AG04449 (cell line): Measurements from ENCODE around the gene TNFRSF6B.

Experiments
- CTCF ChIA-PET: fragments of 350-600 bp; formaldehyde crosslinking; extraction: SDS; loops from one replicate; lab custom pipeline; 2021; ENCODE audit warnings: antibody characterized with exemption; lab: Yijun Ruan, JAX
- POLR2A ChIA-PET: fragments of 400-600, 350-600 bp; formaldehyde crosslinking; extraction: SDS; loops from one replicate; lab custom pipeline; 2020; ENCODE audit warnings: antibody characterized with exemption, inconsistent platforms; lab: Yijun Ruan, JAX
- DNase-seq: peaks from one replicate; pipeline ENCODE4 v3.0.0-alpha.2; 2010; ENCODE audit warnings: low read depth, low spot score
- H3K4me3 ChIP-seq: 2 replicates; pipeline ENCODE4 v1.5.1; 2011; ENCODE audit warnings: low read depth, mild to moderate bottlenecking, control low read depth, low read length
- TF ChIP-seq, protein P1 (sequence below): IDR thresholded peaks from one replicate; pipeline ENCODE4 v1.5.1; 2011; ENCODE audit warnings: mild to moderate bottlenecking, moderate library complexity, low read length, control low read depth, inconsistent platforms; ENCODE audit not compliant: insufficient read depth; ENCODE audit errors: missing control alignments

TNFRSF6B gene

DNA sequence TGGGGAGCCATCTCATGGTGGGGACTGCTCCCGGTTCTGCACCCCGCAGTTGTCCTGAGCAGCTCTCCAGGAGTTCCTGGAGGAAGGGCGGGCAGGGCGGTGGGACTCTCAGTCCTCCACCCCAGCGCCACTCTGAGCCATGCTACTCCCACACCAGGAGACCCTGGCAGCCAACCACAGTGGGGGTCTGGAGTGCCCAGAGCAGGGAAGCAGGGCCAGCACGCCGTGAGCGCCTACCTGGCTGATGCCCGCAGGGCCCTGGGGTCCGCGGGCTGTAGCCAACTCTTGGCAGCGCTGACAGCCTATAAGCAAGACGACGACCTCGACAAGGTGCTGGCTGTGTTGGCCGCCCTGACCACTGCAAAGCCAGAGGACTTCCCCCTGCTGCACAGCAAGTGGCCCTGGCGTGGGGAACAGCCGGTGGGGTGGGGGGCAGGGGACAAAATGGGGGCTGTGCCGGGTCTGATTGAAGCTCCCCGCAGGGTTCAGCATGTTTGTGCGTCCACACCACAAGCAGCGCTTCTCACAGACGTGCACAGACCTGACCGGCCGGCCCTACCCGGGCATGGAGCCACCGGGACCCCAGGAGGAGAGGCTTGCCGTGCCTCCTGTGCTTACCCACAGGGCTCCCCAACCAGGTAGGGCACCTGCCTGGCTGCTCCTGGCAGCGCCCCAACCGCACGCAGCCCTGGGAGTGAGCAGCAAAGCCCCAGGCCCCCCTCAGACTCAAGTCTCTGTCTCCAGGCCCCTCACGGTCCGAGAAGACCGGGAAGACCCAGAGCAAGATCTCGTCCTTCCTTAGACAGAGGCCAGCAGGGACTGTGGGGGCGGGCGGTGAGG lies 1.6 kb upstream of the TNFRSF6B start:
- CTCF ChIA-PET, result no interaction called here
- DNase-seq, result no peak
- H3K4me3 ChIP-seq, result no peak overlapping the region
- TF ChIP-seq, protein P1, sequence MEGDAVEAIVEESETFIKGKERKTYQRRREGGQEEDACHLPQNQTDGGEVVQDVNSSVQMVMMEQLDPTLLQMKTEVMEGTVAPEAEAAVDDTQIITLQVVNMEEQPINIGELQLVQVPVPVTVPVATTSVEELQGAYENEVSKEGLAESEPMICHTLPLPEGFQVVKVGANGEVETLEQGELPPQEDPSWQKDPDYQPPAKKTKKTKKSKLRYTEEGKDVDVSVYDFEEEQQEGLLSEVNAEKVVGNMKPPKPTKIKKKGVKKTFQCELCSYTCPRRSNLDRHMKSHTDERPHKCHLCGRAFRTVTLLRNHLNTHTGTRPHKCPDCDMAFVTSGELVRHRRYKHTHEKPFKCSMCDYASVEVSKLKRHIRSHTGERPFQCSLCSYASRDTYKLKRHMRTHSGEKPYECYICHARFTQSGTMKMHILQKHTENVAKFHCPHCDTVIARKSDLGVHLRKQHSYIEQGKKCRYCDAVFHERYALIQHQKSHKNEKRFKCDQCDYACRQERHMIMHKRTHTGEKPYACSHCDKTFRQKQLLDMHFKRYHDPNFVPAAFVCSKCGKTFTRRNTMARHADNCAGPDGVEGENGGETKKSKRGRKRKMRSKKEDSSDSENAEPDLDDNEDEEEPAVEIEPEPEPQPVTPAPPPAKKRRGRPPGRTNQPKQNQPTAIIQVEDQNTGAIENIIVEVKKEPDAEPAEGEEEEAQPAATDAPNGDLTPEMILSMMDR, result no peak
- POLR2A ChIA-PET, result no interaction called here

DNA sequence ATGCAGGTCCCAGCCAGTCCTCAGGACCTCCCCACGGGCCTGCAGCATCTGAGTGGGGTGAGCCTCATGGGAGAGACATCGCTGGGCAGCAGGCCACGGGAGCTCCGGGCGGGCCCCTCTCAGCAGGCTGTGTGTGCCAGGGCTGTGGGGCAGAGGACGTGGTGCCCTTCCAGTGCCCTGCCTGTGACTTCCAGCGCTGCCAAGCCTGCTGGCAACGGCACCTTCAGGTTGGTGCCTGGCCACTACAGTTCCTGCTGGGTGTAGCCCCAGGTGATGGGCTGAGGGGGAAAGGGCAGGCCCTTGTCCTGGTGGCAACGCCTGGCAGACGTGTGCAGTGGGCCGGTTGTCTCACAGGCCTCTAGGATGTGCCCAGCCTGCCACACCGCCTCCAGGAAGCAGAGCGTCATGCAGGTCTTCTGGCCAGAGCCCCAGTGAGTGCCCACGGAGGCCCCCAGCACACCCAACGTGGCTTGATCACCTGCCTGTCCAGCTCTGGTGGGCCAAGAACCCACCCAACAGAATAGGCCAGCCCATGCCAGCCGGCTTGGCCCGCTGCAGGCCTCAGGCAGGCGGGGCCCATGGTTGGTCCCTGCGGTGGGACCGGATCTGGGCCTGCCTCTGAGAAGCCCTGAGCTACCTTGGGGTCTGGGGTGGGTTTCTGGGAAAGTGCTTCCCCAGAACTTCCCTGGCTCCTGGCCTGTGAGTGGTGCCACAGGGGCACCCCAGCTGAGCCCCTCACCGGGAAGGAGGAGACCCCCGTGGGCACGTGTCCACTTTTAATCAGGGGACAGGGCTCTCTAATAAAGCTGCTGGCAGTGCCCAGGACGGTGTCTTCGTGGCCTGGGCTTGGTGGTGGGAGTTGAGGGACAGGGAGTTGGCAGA lies 787 bp upstream of the TNFRSF6B start:
- CTCF ChIA-PET, result no interaction called here
- no peak overlapping the region for H3K4me3 ChIP-seq
- POLR2A ChIA-PET, result interaction anchor here (0.9 kb wide), 1 partner anchor 13 kb away, joined by 4 read pairs; no protein-coding TSS in a partner anchor
- TF ChIP-seq, protein P1, result no peak
- DNase-seq, result no peak

DNA sequence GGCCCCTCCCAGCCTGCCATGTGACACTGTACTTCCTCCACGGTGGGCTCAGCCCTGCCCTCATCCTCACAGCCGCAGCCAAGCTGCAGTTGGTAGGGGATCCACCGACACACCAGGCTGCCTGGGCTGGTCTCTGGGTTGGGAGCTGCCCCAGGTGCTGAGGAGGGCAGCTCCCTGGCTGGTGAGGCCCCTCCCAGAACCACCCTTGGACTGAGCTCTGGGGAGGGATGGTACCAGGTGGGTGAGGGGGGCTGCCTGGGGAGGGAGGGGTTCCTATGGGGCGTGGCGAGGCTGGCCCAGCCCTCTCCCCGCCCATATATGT lies 185 bp upstream of the TNFRSF6B start:
- ChIA-PET CTCF (no interaction called here), POLR2A (interaction anchor here (0.9 kb wide), 1 partner anchor 14 kb away, joined by 4 read pairs; no protein-coding TSS in a partner anchor)
- no peak overlapping the region for H3K4me3 ChIP-seq
- TF ChIP-seq, protein P1, result no peak
- DNase-seq, result no peak

DNA sequence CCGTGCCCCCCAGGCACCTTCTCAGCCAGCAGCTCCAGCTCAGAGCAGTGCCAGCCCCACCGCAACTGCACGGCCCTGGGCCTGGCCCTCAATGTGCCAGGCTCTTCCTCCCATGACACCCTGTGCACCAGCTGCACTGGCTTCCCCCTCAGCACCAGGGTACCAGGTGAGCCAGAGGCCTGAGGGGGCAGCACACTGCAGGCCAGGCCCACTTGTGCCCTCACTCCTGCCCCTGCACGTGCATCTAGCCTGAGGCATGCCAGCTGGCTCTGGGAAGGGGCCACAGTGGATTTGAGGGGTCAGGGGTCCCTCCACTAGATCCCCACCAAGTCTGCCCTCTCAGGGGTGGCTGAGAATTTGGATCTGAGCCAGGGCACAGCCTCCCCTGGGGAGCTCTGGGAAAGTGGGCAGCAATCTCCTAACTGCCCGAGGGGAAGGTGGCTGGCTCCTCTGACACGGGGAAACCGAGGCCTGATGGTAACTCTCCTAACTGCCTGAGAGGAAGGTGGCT lies 960 bp downstream of the TNFRSF6B start:
- CTCF ChIA-PET, result interaction anchor here (2.2 kb wide), 1 partner anchor 78 kb away, joined by 6 read pairs; no protein-coding TSS in a partner anchor
- POLR2A ChIA-PET, result interaction anchor here (1.0 kb wide), 1 partner anchor 15 kb away, joined by 3 read pairs; no protein-coding TSS in a partner anchor
- no peak for DNase-seq
- H3K4me3 ChIP-seq, result no peak overlapping the region
- TF ChIP-seq, protein P1, result no peak

DNA sequence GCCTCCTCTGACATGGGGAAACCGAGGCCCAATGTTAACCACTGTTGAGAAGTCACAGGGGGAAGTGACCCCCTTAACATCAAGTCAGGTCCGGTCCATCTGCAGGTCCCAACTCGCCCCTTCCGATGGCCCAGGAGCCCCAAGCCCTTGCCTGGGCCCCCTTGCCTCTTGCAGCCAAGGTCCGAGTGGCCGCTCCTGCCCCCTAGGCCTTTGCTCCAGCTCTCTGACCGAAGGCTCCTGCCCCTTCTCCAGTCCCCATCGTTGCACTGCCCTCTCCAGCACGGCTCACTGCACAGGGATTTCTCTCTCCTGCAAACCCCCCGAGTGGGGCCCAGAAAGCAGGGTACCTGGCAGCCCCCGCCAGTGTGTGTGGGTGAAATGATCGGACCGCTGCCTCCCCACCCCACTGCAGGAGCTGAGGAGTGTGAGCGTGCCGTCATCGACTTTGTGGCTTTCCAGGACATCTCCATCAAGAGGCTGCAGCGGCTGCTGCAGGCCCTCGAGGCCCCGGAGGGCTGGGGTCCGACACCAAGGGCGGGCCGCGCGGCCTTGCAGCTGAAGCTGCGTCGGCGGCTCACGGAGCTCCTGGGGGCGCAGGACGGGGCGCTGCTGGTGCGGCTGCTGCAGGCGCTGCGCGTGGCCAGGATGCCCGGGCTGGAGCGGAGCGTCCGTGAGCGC lies 1.6 kb downstream of the TNFRSF6B start:
- DNase-seq, result no peak
- CTCF ChIA-PET, result interaction anchor here (0.8 to 2.2 kb wide), 4 partner anchors 9 to 198 kb away, joined by 3 to 6 read pairs (median 4); no protein-coding TSS in a partner anchor
- TF ChIP-seq, protein P1, result no peak
- H3K4me3 ChIP-seq, result no peak overlapping the region
- POLR2A ChIA-PET, result interaction anchor here (1.0 to 1.7 kb wide), 3 partner anchors 9 to 16 kb away, joined by 3 to 10 read pairs (median 3); partner anchors contain the start of genes ARFRP1 and ZGPAT
